Measurements from ENCODE around the gene TOR2A. TPM values are rescaled to one million over a fixed set of nuclear protein-coding genes. Genes with fewer than 3 reads are reported as not detected.
A peak's percentile ranks its signal among the peaks of the same experiment; 100 is the strongest.

TOR2A gene
- total RNA-seq, 1 donor from 2014 or later, result 5.5 TPM

- H3K79me2 ChIP-seq (ENCODE audit: low read depth), result no peaks in the 10 kb centered on the region
- Mint-ChIP-seq H3K27ac (no peak overlapping the region), H3K4me1 (peaks cover 46% of the 10 kb centered on the region), H3K9me3 (no peaks in the 10 kb centered on the region), H3K4me3 (no peak overlapping the region), H3K27me3 (ENCODE audit: insufficient read depth, low read depth) (peaks cover 23% of the 10 kb centered on the region), H3K36me3 (no peaks in the 10 kb centered on the region)
- no peak overlapping the region for H3K9ac ChIP-seq
- H4K20me1 ChIP-seq (ENCODE audit: low read depth), result no peaks in the 10 kb centered on the region
- no peak overlapping the region for H3K4me3 ChIP-seq
- H3K27me3 ChIP-seq, result peaks cover 8% of the 10 kb centered on the region
- H3F3A ChIP-seq (ENCODE audit: low read depth), result peaks cover 16% of the 10 kb centered on the region
- no peak overlapping the region for H3K27ac ChIP-seq
- no peak overlapping the region for H3K4me2 ChIP-seq
- peaks cover 4% of the 10 kb centered on the region for H3K4me1 ChIP-seq
- no peak for DNase-seq (ENCODE audit: low spot score)
- H3K9me3 ChIP-seq (ENCODE audit: low read depth), result no peaks in the 10 kb centered on the region
- H2AFZ ChIP-seq (replicated peaks), result no peak overlapping the region
- H3K36me3 ChIP-seq, result no peaks in the 10 kb centered on the region
- TF ChIP-seq EZH2phosphoT487 (IDR thresholded peaks at IDR 0.05), result no peak
- TF ChIP-seq CTCF (IDR thresholded peaks at IDR 0.05), result no peak
- TF ChIP-seq EZH2 (IDR thresholded peaks at IDR 0.05), result no peak
These were observed 32.8 kb upstream of the TOR2A start for GRCh38 chr9:127767909-127768331.

- Histone ChIP-seq H3K36me3 (no peaks in the 10 kb centered on the region), H3K9ac (no peak overlapping the region), H3K4me1 (peaks cover 4% of the 10 kb centered on the region), H3K27me3 (peaks cover 8% of the 10 kb centered on the region), H4K20me1 (ENCODE audit: low read depth) (no peaks in the 10 kb centered on the region), H3K79me2 (ENCODE audit: low read depth) (no peaks in the 10 kb centered on the region), H2AFZ (replicated peaks) (no peak overlapping the region), H3K27ac (no peak overlapping the region), H3K4me3 (no peak overlapping the region), H3K9me3 (ENCODE audit: low read depth) (no peaks in the 10 kb centered on the region), H3K4me2 (no peak overlapping the region), H3F3A (ENCODE audit: low read depth) (peaks cover 12% of the 10 kb centered on the region)
- peak overlapping the region; percentile 78 for H3K27ac Mint-ChIP-seq
- DNase-seq (ENCODE audit: low spot score), result no peak
- peaks cover 20% of the 10 kb centered on the region for H3K27me3 Mint-ChIP-seq (ENCODE audit: insufficient read depth, low read depth)
- no peak overlapping the region for H3K4me3 Mint-ChIP-seq
- TF ChIP-seq EZH2phosphoT487 (IDR thresholded peaks at IDR 0.05), result no peak
- TF ChIP-seq CTCF (IDR thresholded peaks at IDR 0.05), result no peak
- TF ChIP-seq EZH2 (IDR thresholded peaks at IDR 0.05), result no peak
- H3K36me3 Mint-ChIP-seq, result no peaks in the 10 kb centered on the region
- H3K4me1 Mint-ChIP-seq, result peaks cover 50% of the 10 kb centered on the region
- no peaks in the 10 kb centered on the region for H3K9me3 Mint-ChIP-seq
These were observed 32.3 kb upstream of the TOR2A start for GRCh38 chr9:127767410-127767809.

GRCh38 chr9:127765418-127765817 is 30.3 kb upstream of the TOR2A start:
- Mint-ChIP-seq H3K4me1 (peaks cover 47% of the 10 kb centered on the region), H3K36me3 (no peaks in the 10 kb centered on the region), H3K27ac (no peak overlapping the region), H3K27me3 (ENCODE audit: insufficient read depth, low read depth) (peaks cover 18% of the 10 kb centered on the region), H3K4me3 (peak overlapping the region; percentile 36), H3K9me3 (no peaks in the 10 kb centered on the region)
- Histone ChIP-seq H2AFZ (replicated peaks) (no peak overlapping the region), H3K27ac (no peak overlapping the region), H3K36me3 (no peaks in the 10 kb centered on the region), H3K4me1 (peaks cover 11% of the 10 kb centered on the region), H3K9me3 (ENCODE audit: low read depth) (no peaks in the 10 kb centered on the region), H3K9ac (no peak overlapping the region), H3K4me2 (no peak overlapping the region), H3K79me2 (ENCODE audit: low read depth) (no peaks in the 10 kb centered on the region), H3K27me3 (peaks cover 4% of the 10 kb centered on the region), H4K20me1 (ENCODE audit: low read depth) (no peaks in the 10 kb centered on the region), H3K4me3 (no peak overlapping the region), H3F3A (ENCODE audit: low read depth) (peaks cover 4% of the 10 kb centered on the region)
- TF ChIP-seq EZH2phosphoT487 (IDR thresholded peaks at IDR 0.05) (no peak), CTCF (IDR thresholded peaks at IDR 0.05) (no peak), EZH2 (IDR thresholded peaks at IDR 0.05) (no peak)
- no peak for DNase-seq (ENCODE audit: low spot score)

All from neural progenitor cell (in vitro differentiated cells).